Thoracic aorta (tissue), 2 donors: ENCODE measurements around the gene FAM107B. TPM values are rescaled to one million over a fixed set of nuclear protein-coding genes. Genes with fewer than 3 reads are reported as not detected.

Experiments
- ATAC-seq: fragments of 150-250 bp; one replicate; pipeline ENCODE4 v1.8.0; 2017; ENCODE audit warnings: low read depth; ENCODE audit not compliant: insufficient number of reproducible peaks, low FRiP score
- DNase-seq: peaks from one replicate; pipeline ENCODE4 v3.0.0-alpha.2; 2020; ENCODE audit warnings: low spot score
- H3K27ac ChIP-seq, 2 donors: fragments of 200-600 bp; sonication (generic); 1 replicate in 1 of 2; 2 replicates in 1 of 2; pipeline ENCODE4 v1.5.1; 2016; ENCODE audit warnings: mild to moderate bottlenecking in 2 of 2, moderate library complexity in 2 of 2
- H3K27me3 ChIP-seq: fragments of 200-600 bp; sonication (generic); replicated peaks from 2 replicates; pipeline ENCODE4 v1.6.0; 2016; ENCODE audit warnings: mild to moderate bottlenecking; ENCODE audit not compliant: insufficient read depth
- H3K36me3 ChIP-seq: fragments of 200-600 bp; sonication (generic); one replicate; pipeline ENCODE4 v1.5.1; 2016
- H3K4me1 ChIP-seq, 2 donors: fragments of 200-600 bp; sonication (generic); 1 replicate in 1 of 2; 2 replicates in 1 of 2; pipeline versions ENCODE4 v1.5.1 to v1.6.0; 2016; ENCODE audit warnings: low read depth in 2 of 2, mild to moderate bottlenecking in 1 of 2; ENCODE audit not compliant: control insufficient read depth in 1 of 2
- H3K4me3 ChIP-seq: fragments of 200-600 bp; sonication (generic); 2 replicates; pipeline ENCODE4 v1.5.1; 2016; ENCODE audit warnings: mild to moderate bottlenecking
- H3K9me3 ChIP-seq: fragments of 200-600 bp; sonication (generic); 2 replicates; pipeline ENCODE4 v1.5.1; 2016
- CTCF ChIP-seq: fragments of 200-600 bp; sonication (generic); IDR thresholded peaks from one replicate; pipeline ENCODE4 v1.5.1; 2019; ENCODE audit warnings: antibody characterized with exemption
- total RNA-seq, 2 donors: library from RNA; depleted of rRNA; stranded (reverse); fragments of >200 nt; gene quantifications; one replicate each; pipeline versions ENCODE4 v1.1.0 to v1.2.3, GENCODE V29; 2016

Gene FAM107B
- total RNA-seq, 2 donors from 2014 or later, result 33.6 to 50.6 TPM

GRCh38 chr10:14552015-14552414 is 222.7 kb downstream of the FAM107B start:
- Histone ChIP-seq H3K9me3 (no peaks in the 10 kb centered on the region), H3K27ac (no peak overlapping the region), H3K4me1 (peaks cover 17 to 64% of the 10 kb centered on the region in 2 donors), H3K36me3 (no peaks in the 10 kb centered on the region), H3K4me3 (no peak overlapping the region), H3K27me3 (no peaks in the 10 kb centered on the region)
- ATAC-seq (no peak), DNase-seq (no peak)
- TF ChIP-seq CTCF, result no peak

GRCh38 chr10:14550471-14550981 is 224.2 kb downstream of the FAM107B start:
- Histone ChIP-seq H3K4me1 (peaks cover 9 to 50% of the 10 kb centered on the region in 2 donors), H3K27ac (no peak overlapping the region), H3K36me3 (no peaks in the 10 kb centered on the region), H3K9me3 (no peaks in the 10 kb centered on the region), H3K27me3 (no peaks in the 10 kb centered on the region), H3K4me3 (no peak overlapping the region)
- ATAC-seq (no peak), DNase-seq (no peak)
- TF ChIP-seq CTCF, result no peak

GRCh38 chr10:14549496-14549895 is 225.2 kb downstream of the FAM107B start:
- no peaks in the 10 kb centered on the region for H3K27me3 ChIP-seq
- peaks cover 8 to 41% of the 10 kb centered on the region in 2 donors for H3K4me1 ChIP-seq
- TF ChIP-seq CTCF, result no peak
- H3K9me3 ChIP-seq, result no peaks in the 10 kb centered on the region
- no peaks in the 10 kb centered on the region for H3K36me3 ChIP-seq
- peak overlapping the region in 1 of 2 donors; percentile 59 for H3K27ac ChIP-seq
- ATAC-seq (no peak), DNase-seq (no peak)
- H3K4me3 ChIP-seq, result no peak overlapping the region

- DNase-seq (no peak), ATAC-seq (no peak)
- no peak overlapping the region for H3K4me3 ChIP-seq
- peaks cover 3 to 37% of the 10 kb centered on the region in 2 donors for H3K4me1 ChIP-seq
- TF ChIP-seq CTCF, result no peak
- no peaks in the 10 kb centered on the region for H3K36me3 ChIP-seq
- no peaks in the 10 kb centered on the region for H3K9me3 ChIP-seq
- H3K27ac ChIP-seq, result peak overlapping the region in 1 of 2 donors; percentile 59
- H3K27me3 ChIP-seq, result no peaks in the 10 kb centered on the region
Measured at GRCh38 chr10:14548970-14549369, 225.7 kb downstream of the FAM107B start.

GRCh38 chr10:14548474-14548873 is 226.2 kb downstream of the FAM107B start:
- H3K27ac ChIP-seq, result peak overlapping the region in 1 of 2 donors; percentile 12
- peaks cover 4 to 37% of the 10 kb centered on the region in 2 donors for H3K4me1 ChIP-seq
- no peaks in the 10 kb centered on the region for H3K9me3 ChIP-seq
- DNase-seq (no peak), ATAC-seq (no peak)
- no peaks in the 10 kb centered on the region for H3K36me3 ChIP-seq
- TF ChIP-seq CTCF, result no peak
- no peak overlapping the region for H3K4me3 ChIP-seq
- no peaks in the 10 kb centered on the region for H3K27me3 ChIP-seq
